ENCODE results near the gene WDR83. TPM values are rescaled to one million over a fixed set of nuclear protein-coding genes. Genes with fewer than 3 reads are reported as not detected.
"Not testable (repeated sequence)": the region's sequence is repeated elsewhere in the genome, so short reads cannot be mapped to it uniquely, and the experiment has no call there.

WDR83 gene
- total RNA-seq, 1 donor: 7.3 TPM

GRCh38 chr19:12629215-12629614, 37.4 kb upstream of the WDR83 start:
- TF ChIP-seq, protein P1, sequence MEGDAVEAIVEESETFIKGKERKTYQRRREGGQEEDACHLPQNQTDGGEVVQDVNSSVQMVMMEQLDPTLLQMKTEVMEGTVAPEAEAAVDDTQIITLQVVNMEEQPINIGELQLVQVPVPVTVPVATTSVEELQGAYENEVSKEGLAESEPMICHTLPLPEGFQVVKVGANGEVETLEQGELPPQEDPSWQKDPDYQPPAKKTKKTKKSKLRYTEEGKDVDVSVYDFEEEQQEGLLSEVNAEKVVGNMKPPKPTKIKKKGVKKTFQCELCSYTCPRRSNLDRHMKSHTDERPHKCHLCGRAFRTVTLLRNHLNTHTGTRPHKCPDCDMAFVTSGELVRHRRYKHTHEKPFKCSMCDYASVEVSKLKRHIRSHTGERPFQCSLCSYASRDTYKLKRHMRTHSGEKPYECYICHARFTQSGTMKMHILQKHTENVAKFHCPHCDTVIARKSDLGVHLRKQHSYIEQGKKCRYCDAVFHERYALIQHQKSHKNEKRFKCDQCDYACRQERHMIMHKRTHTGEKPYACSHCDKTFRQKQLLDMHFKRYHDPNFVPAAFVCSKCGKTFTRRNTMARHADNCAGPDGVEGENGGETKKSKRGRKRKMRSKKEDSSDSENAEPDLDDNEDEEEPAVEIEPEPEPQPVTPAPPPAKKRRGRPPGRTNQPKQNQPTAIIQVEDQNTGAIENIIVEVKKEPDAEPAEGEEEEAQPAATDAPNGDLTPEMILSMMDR (IDR thresholded peaks at IDR 0.05; ENCODE audit: insufficient read depth, low read depth, low read length): no peak
- no peak overlapping the region for H3K4me3 ChIP-seq (ENCODE audit: low read depth, low read length)

GRCh38 chr19:12636631-12637030, 30.0 kb upstream of the WDR83 start:
- H3K4me3 ChIP-seq (ENCODE audit: low read depth, low read length): no peak overlapping the region
- DNase-seq (ENCODE audit: low read depth): no peak
- TF ChIP-seq, protein P1 (IDR thresholded peaks at IDR 0.05; ENCODE audit: insufficient read depth, low read depth, low read length): no peak

More at GRCh38 chr19:12629215-12629614, 37.4 kb upstream of the WDR83 start:
- DNase-seq (ENCODE audit: low read depth): no peak

- H3K4me3 ChIP-seq (ENCODE audit: low read depth, low read length): no peak overlapping the region
- TF ChIP-seq, protein P1 (IDR thresholded peaks at IDR 0.05; ENCODE audit: insufficient read depth, low read depth, low read length): no peak
- DNase-seq (ENCODE audit: low read depth): no peak
Measured at GRCh38 chr19:12638611-12639182, 27.9 kb upstream of the WDR83 start.

GRCh38 chr19:12639901-12640613, 26.6 kb upstream of the WDR83 start:
- H3K4me3 ChIP-seq (ENCODE audit: low read depth, low read length): peak overlapping the region; percentile 21
- TF ChIP-seq, protein P1 (IDR thresholded peaks at IDR 0.05; ENCODE audit: insufficient read depth, low read depth, low read length): peak; percentile 77
- peak; percentile 74 for DNase-seq (ENCODE audit: low read depth)

- H3K4me3 ChIP-seq (ENCODE audit: low read depth, low read length): no peak overlapping the region
- TF ChIP-seq, protein P1 (IDR thresholded peaks at IDR 0.05; ENCODE audit: insufficient read depth, low read depth, low read length): no peak
- DNase-seq (ENCODE audit: low read depth): no peak
Measured at GRCh38 chr19:12641456-12641855, 25.2 kb upstream of the WDR83 start.

GRCh38 chr19:12642506-12642905, 24.1 kb upstream of the WDR83 start:
- no peak for DNase-seq (ENCODE audit: low read depth)
- TF ChIP-seq, protein P1 (IDR thresholded peaks at IDR 0.05; ENCODE audit: insufficient read depth, low read depth, low read length): no peak

DNA sequence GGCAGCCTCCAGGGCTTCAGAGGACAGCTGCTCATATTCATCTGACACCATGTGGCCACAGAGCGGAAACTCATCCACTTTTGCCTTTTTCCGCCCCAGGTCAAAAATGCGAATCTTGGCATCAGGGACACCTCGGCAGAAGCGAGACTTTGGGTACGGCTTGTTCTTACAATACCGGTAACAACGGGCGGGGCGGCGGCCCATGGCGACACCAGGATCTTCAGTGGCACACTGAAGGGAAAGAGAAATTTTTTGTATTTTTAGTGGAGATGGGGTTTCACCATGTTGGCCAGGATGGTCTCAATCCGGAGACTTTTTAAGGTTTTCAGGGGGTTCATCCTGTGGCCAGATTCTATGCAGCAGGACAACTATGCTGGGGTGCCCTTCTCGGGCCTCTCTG, 22.9 kb upstream of the WDR83 start:
- not testable (repeated sequence) for DNase-seq (ENCODE audit: low read depth); H3K4me3 ChIP-seq (ENCODE audit: low read depth, low read length)

More at GRCh38 chr19:12642506-12642905, 24.1 kb upstream of the WDR83 start:
- no peak overlapping the region for H3K4me3 ChIP-seq (ENCODE audit: low read depth, low read length)

All from fibroblast of villous mesenchyme (primary cell).